ENCODE measurements around the gene SPRING1.
A peak's percentile ranks its signal among the peaks of the same experiment; 100 is the strongest.

The SPRING1 gene

GRCh38 chr12:116703214-116703795 is 34.6 kb downstream of the SPRING1 start:
- Histone ChIP-seq H3K36me3 (ENCODE audit: control insufficient read depth, insufficient read depth, low read length, severe bottlenecking) (no peaks in the 10 kb centered on the region), H3K4me1 (ENCODE audit: control insufficient read depth, insufficient read depth, low read length) (no peaks in the 10 kb centered on the region), H3K9ac (ENCODE audit: low read length) (no peak overlapping the region), H3K27me3 (replicated peaks; ENCODE audit: control insufficient read depth, insufficient read depth, low read length) (no peaks in the 10 kb centered on the region), H3K9me3 (ENCODE audit: control insufficient read depth, low read length) (no peaks in the 10 kb centered on the region), H3K4me3 (ENCODE audit: low read length) (no peak overlapping the region)
- peak; percentile 87 for DNase-seq (ENCODE audit: low read depth)

GRCh38 chr12:116701432-116701831 is 36.4 kb downstream of the SPRING1 start:
- Histone ChIP-seq H3K4me1 (ENCODE audit: control insufficient read depth, insufficient read depth, low read length) (no peaks in the 10 kb centered on the region), H3K36me3 (ENCODE audit: control insufficient read depth, insufficient read depth, low read length, severe bottlenecking) (no peaks in the 10 kb centered on the region), H3K4me3 (ENCODE audit: low read length) (no peak overlapping the region), H3K27me3 (replicated peaks; ENCODE audit: control insufficient read depth, insufficient read depth, low read length) (no peaks in the 10 kb centered on the region), H3K9ac (ENCODE audit: low read length) (no peak overlapping the region), H3K9me3 (ENCODE audit: control insufficient read depth, low read length) (no peaks in the 10 kb centered on the region)
- DNase-seq (ENCODE audit: low read depth): no peak

- H3K4me1 ChIP-seq (ENCODE audit: control insufficient read depth, insufficient read depth, low read length): no peaks in the 10 kb centered on the region
- no peak overlapping the region for H3K4me3 ChIP-seq (ENCODE audit: low read length)
- no peaks in the 10 kb centered on the region for H3K9me3 ChIP-seq (ENCODE audit: control insufficient read depth, low read length)
- H3K27me3 ChIP-seq (replicated peaks; ENCODE audit: control insufficient read depth, insufficient read depth, low read length): peaks cover 4% of the 10 kb centered on the region
- DNase-seq (ENCODE audit: low read depth): no peak
- H3K36me3 ChIP-seq (ENCODE audit: control insufficient read depth, insufficient read depth, low read length, severe bottlenecking): no peaks in the 10 kb centered on the region
- no peak overlapping the region for H3K9ac ChIP-seq (ENCODE audit: low read length)
Measured at GRCh38 chr12:116700066-116700465, 37.8 kb downstream of the SPRING1 start.

GRCh38 chr12:116698554-116699075 is 39.3 kb downstream of the SPRING1 start:
- Histone ChIP-seq H3K27me3 (replicated peaks; ENCODE audit: control insufficient read depth, insufficient read depth, low read length) (peaks cover 18% of the 10 kb centered on the region), H3K4me1 (ENCODE audit: control insufficient read depth, insufficient read depth, low read length) (peaks cover 2% of the 10 kb centered on the region), H3K9ac (ENCODE audit: low read length) (no peak overlapping the region), H3K9me3 (ENCODE audit: control insufficient read depth, low read length) (no peaks in the 10 kb centered on the region), H3K36me3 (ENCODE audit: control insufficient read depth, insufficient read depth, low read length, severe bottlenecking) (no peaks in the 10 kb centered on the region), H3K4me3 (ENCODE audit: low read length) (no peak overlapping the region)
- DNase-seq (ENCODE audit: low read depth): no peak

GRCh38 chr12:116698116-116698515 is 39.8 kb downstream of the SPRING1 start:
- DNase-seq (ENCODE audit: low read depth): no peak
- H3K9ac ChIP-seq (ENCODE audit: low read length): no peak overlapping the region
- no peaks in the 10 kb centered on the region for H3K36me3 ChIP-seq (ENCODE audit: control insufficient read depth, insufficient read depth, low read length, severe bottlenecking)
- no peaks in the 10 kb centered on the region for H3K9me3 ChIP-seq (ENCODE audit: control insufficient read depth, low read length)
- peaks cover 7% of the 10 kb centered on the region for H3K4me1 ChIP-seq (ENCODE audit: control insufficient read depth, insufficient read depth, low read length)
- H3K4me3 ChIP-seq (ENCODE audit: low read length): no peak overlapping the region
- H3K27me3 ChIP-seq (replicated peaks; ENCODE audit: control insufficient read depth, insufficient read depth, low read length): peaks cover 23% of the 10 kb centered on the region

GRCh38 chr12:116697716-116698115 is 40.2 kb downstream of the SPRING1 start:
- Histone ChIP-seq H3K36me3 (ENCODE audit: control insufficient read depth, insufficient read depth, low read length, severe bottlenecking) (no peaks in the 10 kb centered on the region), H3K27me3 (replicated peaks; ENCODE audit: control insufficient read depth, insufficient read depth, low read length) (peaks cover 27% of the 10 kb centered on the region)
- no peak for DNase-seq (ENCODE audit: low read depth)

GRCh38 chr12:116697305-116697704 is 40.6 kb downstream of the SPRING1 start:
- Histone ChIP-seq H3K4me1 (ENCODE audit: control insufficient read depth, insufficient read depth, low read length) (peaks cover 7% of the 10 kb centered on the region), H3K4me3 (ENCODE audit: low read length) (no peak overlapping the region), H3K9me3 (ENCODE audit: control insufficient read depth, low read length) (no peaks in the 10 kb centered on the region), H3K27me3 (replicated peaks; ENCODE audit: control insufficient read depth, insufficient read depth, low read length) (peaks cover 30% of the 10 kb centered on the region), H3K36me3 (ENCODE audit: control insufficient read depth, insufficient read depth, low read length, severe bottlenecking) (no peaks in the 10 kb centered on the region), H3K9ac (ENCODE audit: low read length) (no peak overlapping the region)
- no peak for DNase-seq (ENCODE audit: low read depth)

More at GRCh38 chr12:116697716-116698115, 40.2 kb downstream of the SPRING1 start:
- no peak overlapping the region for H3K9ac ChIP-seq (ENCODE audit: low read length)
- no peak overlapping the region for H3K4me3 ChIP-seq (ENCODE audit: low read length)
- no peaks in the 10 kb centered on the region for H3K9me3 ChIP-seq (ENCODE audit: control insufficient read depth, low read length)
- H3K4me1 ChIP-seq (ENCODE audit: control insufficient read depth, insufficient read depth, low read length): peaks cover 7% of the 10 kb centered on the region

GRCh38 chr12:116695464-116695725 is 42.5 kb downstream of the SPRING1 start:
- Histone ChIP-seq H3K4me3 (ENCODE audit: low read length) (no peak overlapping the region), H3K36me3 (ENCODE audit: control insufficient read depth, insufficient read depth, low read length, severe bottlenecking) (no peaks in the 10 kb centered on the region), H3K4me1 (ENCODE audit: control insufficient read depth, insufficient read depth, low read length) (peaks cover 7% of the 10 kb centered on the region), H3K9ac (ENCODE audit: low read length) (no peak overlapping the region), H3K27me3 (replicated peaks; ENCODE audit: control insufficient read depth, insufficient read depth, low read length) (peaks cover 30% of the 10 kb centered on the region), H3K9me3 (ENCODE audit: control insufficient read depth, low read length) (no peaks in the 10 kb centered on the region)
- no peak for DNase-seq (ENCODE audit: low read depth)

GRCh38 chr12:116694653-116695463 is 43.0 kb downstream of the SPRING1 start:
- H3K4me3 ChIP-seq (ENCODE audit: low read length): no peak overlapping the region
- no peaks in the 10 kb centered on the region for H3K9me3 ChIP-seq (ENCODE audit: control insufficient read depth, low read length)
- H3K36me3 ChIP-seq (ENCODE audit: control insufficient read depth, insufficient read depth, low read length, severe bottlenecking): no peaks in the 10 kb centered on the region
- H3K4me1 ChIP-seq (ENCODE audit: control insufficient read depth, insufficient read depth, low read length): peaks cover 7% of the 10 kb centered on the region
- DNase-seq (ENCODE audit: low read depth): no peak
- peaks cover 35% of the 10 kb centered on the region for H3K27me3 ChIP-seq (replicated peaks; ENCODE audit: control insufficient read depth, insufficient read depth, low read length)
- no peak overlapping the region for H3K9ac ChIP-seq (ENCODE audit: low read length)

- Histone ChIP-seq H3K27me3 (replicated peaks; ENCODE audit: control insufficient read depth, insufficient read depth, low read length) (peaks cover 41% of the 10 kb centered on the region), H3K9me3 (ENCODE audit: control insufficient read depth, low read length) (no peaks in the 10 kb centered on the region), H3K4me3 (ENCODE audit: low read length) (peak overlapping the region; percentile 56), H3K4me1 (ENCODE audit: control insufficient read depth, insufficient read depth, low read length) (peaks cover 7% of the 10 kb centered on the region), H3K36me3 (ENCODE audit: control insufficient read depth, insufficient read depth, low read length, severe bottlenecking) (no peaks in the 10 kb centered on the region), H3K9ac (ENCODE audit: low read length) (no peak overlapping the region)
- DNase-seq (ENCODE audit: low read depth): no peak
Measured at GRCh38 chr12:116693286-116694227, 44.3 kb downstream of the SPRING1 start.

- no peaks in the 10 kb centered on the region for H3K36me3 ChIP-seq (ENCODE audit: control insufficient read depth, insufficient read depth, low read length, severe bottlenecking)
- peaks cover 7% of the 10 kb centered on the region for H3K4me1 ChIP-seq (ENCODE audit: control insufficient read depth, insufficient read depth, low read length)
- H3K9ac ChIP-seq (ENCODE audit: low read length): no peak overlapping the region
- no peaks in the 10 kb centered on the region for H3K9me3 ChIP-seq (ENCODE audit: control insufficient read depth, low read length)
- H3K4me3 ChIP-seq (ENCODE audit: low read length): no peak overlapping the region
- DNase-seq (ENCODE audit: low read depth): no peak
- H3K27me3 ChIP-seq (replicated peaks; ENCODE audit: control insufficient read depth, insufficient read depth, low read length): peaks cover 41% of the 10 kb centered on the region
Measured at GRCh38 chr12:116692605-116693004, 45.3 kb downstream of the SPRING1 start.

Data from adipocyte (in vitro differentiated cells).